Measurements from ENCODE around the gene SCN2B. TPM values are rescaled to one million over a fixed set of nuclear protein-coding genes. Genes with fewer than 3 reads are reported as not detected.

SCN2B gene
- total and polyA plus RNA-seq, 2 of the 13 experiments (the other 11 are each of a cell fraction or from before 2014, with no cell fraction given): 0.01 to 0.02 TPM

- no peak for TF ChIP-seq ZNF136 (CRISPR knock-in tag; IDR thresholded peaks at IDR 0.05; ENCODE audit: low read depth)
- no peak for TF ChIP-seq ZNF281 (CRISPR knock-in tag; IDR thresholded peaks at IDR 0.05; ENCODE audit: borderline replicate concordance)
- no peak for TF ChIP-seq YY1 (IDR thresholded peaks at IDR 0.05; ENCODE audit: insufficient read depth, insufficient replicate concordance, low read depth, low read length)
- TF ChIP-seq CENPT (CRISPR knock-in tag; IDR thresholded peaks at IDR 0.05; ENCODE audit: low read depth): no peak
- 0 out of 2 replicates have a peak, but pooled peaks have one; percentile 0 for TF ChIP-seq PHF8 (CRISPR knock-in tag; IDR thresholded peaks at IDR 0.05)
- TF ChIP-seq PAF1 (CRISPR knock-in tag; IDR thresholded peaks at IDR 0.05): no peak
- no peak for TF ChIP-seq SKIL (CRISPR knock-in tag; IDR thresholded peaks at IDR 0.05; ENCODE audit: borderline replicate concordance)
- TF ChIP-seq SSRP1 (CRISPR knock-in tag; IDR thresholded peaks at IDR 0.05): peak; percentile 48; the same call in 1 of the 2 replicates
- TF ChIP-seq GFI1 (CRISPR knock-in tag; IDR thresholded peaks at IDR 0.05; ENCODE audit: borderline replicate concordance): peak; percentile 11; the same call in 1 of the 2 replicates
- TF ChIP-seq CCAR2 (optimal IDR thresholded peaks at IDR 0.05; ENCODE audit: low read depth, low read length): no peak
- TF ChIP-seq MTERF4 (CRISPR knock-in tag; IDR thresholded peaks at IDR 0.05): no peak
- peak; percentile 72; the same call in 1 of the 2 replicates for TF ChIP-seq ZMYM3 (CRISPR knock-in tag; IDR thresholded peaks at IDR 0.05)
- no peak for TF ChIP-seq E2F5 (CRISPR knock-in tag; conservative IDR thresholded peaks at IDR 0.05)
- TF ChIP-seq AGO2 (optimal IDR thresholded peaks at IDR 0.05; ENCODE audit: low read depth, low read length): no peak
- no peak for TF ChIP-seq MYC (CRISPR knock-in tag; IDR thresholded peaks at IDR 0.05; ENCODE audit: borderline replicate concordance)
- TF ChIP-seq ZMYM4 (CRISPR knock-in tag; IDR thresholded peaks at IDR 0.05): no peak
- peak; percentile 33; the same call in 1 of the 2 replicates for TF ChIP-seq KDM1A (CRISPR knock-in tag; IDR thresholded peaks at IDR 0.05)
- no peak for TF ChIP-seq ZNF788 (CRISPR knock-in tag; IDR thresholded peaks at IDR 0.05; ENCODE audit: borderline replicate concordance)
- peak; percentile 14 for TF ChIP-seq ASH2L (IDR thresholded peaks at IDR 0.05; ENCODE audit: insufficient read length, low read depth, low read length)
Observed at GRCh38 chr11:118212781-118213191, 36.3 kb upstream of the SCN2B start (continued).
